MCF 10A (cell line): ENCODE data around the gene FEZF2. TPM values are rescaled to one million over a fixed set of nuclear protein-coding genes. Genes with fewer than 3 reads are reported as not detected.

ENCODE experiments used
- BruUV-seq: library from RNA; stranded (reverse); fragments of 400-500 nt; replicated peaks from 2 replicates; lab custom pipeline; 2021; lab: Mats Ljungman, UMichigan
- CTCF ChIA-PET: fragments of 300-600 bp; sonication (Branson Sonifier 250); formaldehyde crosslinking; extraction: SDS; loops from one replicate; lab custom pipeline; 2021; ENCODE audit warnings: antibody characterized with exemption, inconsistent platforms; lab: Yijun Ruan, JAX
- POLR2A ChIA-PET: fragments of 300-600, 350-650 bp; sonication (Branson Sonifier 250); formaldehyde crosslinking; extraction: SDS; loops from one replicate; lab custom pipeline; 2020; ENCODE audit warnings: antibody characterized with exemption, inconsistent platforms; lab: Yijun Ruan, JAX
- DNase-seq: peaks from one replicate; pipeline ENCODE4 v3.0.0-alpha.2; 2018; ENCODE audit not compliant: unreplicated experiment
- H3K27ac Mint-ChIP-seq: one replicate; pipeline ENCODE4 v1.8.0; 2022; ENCODE audit warnings: mild to moderate bottlenecking, low read depth, mixed read lengths; ENCODE audit not compliant: unreplicated experiment
- H3K27me3 Mint-ChIP-seq: one replicate; pipeline ENCODE4 v1.8.0; 2022; ENCODE audit warnings: mixed read lengths; ENCODE audit not compliant: insufficient read depth, unreplicated experiment
- H3K36me3 Mint-ChIP-seq: one replicate; pipeline ENCODE4 v1.8.0; 2022; ENCODE audit warnings: mild to moderate bottlenecking, moderate library complexity, mixed read lengths; ENCODE audit not compliant: insufficient read depth, unreplicated experiment
- H3K4me1 Mint-ChIP-seq: one replicate; pipeline ENCODE4 v1.8.0; 2022; ENCODE audit warnings: mixed read lengths; ENCODE audit not compliant: insufficient read depth, unreplicated experiment
- H3K4me3 Mint-ChIP-seq: one replicate; pipeline ENCODE4 v1.8.0; 2022; ENCODE audit warnings: mild to moderate bottlenecking, moderate library complexity, mixed read lengths; ENCODE audit not compliant: unreplicated experiment
- H3K9me3 Mint-ChIP-seq: one replicate; pipeline ENCODE4 v1.8.0; 2022; ENCODE audit warnings: mixed read lengths; ENCODE audit not compliant: unreplicated experiment
- CTCF ChIP-seq: fragments of 200-600 bp; IDR thresholded peaks from one replicate; pipeline ENCODE4 v1.8.0; 2022; ENCODE audit warnings: antibody characterized with exemption, mild to moderate bottlenecking; ENCODE audit not compliant: unreplicated experiment
- intact Hi-C: fragments of 100-400 bp; cut with micrococcal nuclease; formaldehyde crosslinking; loops from 2 replicates; pipeline ENCODE4 v1.14.1; 2022
- total RNA-seq: library from RNA; stranded (reverse); gene quantifications from 2 replicates; pipeline ENCODE4 v1.2.3, GENCODE V29; 2022

FEZF2 gene
- total RNA-seq, 1 experiment from 2014 or later = not detected

GRCh38 chr3:62374341-62375218, 1.2 kb upstream of the FEZF2 start:
- Mint-ChIP-seq H3K36me3 (no peaks in the 10 kb centered on the region), H3K9me3 (no peaks in the 10 kb centered on the region), H3K27me3 (peaks cover 97% of the 10 kb centered on the region), H3K4me3 (peak overlapping the region; percentile 13), H3K27ac (no peak overlapping the region), H3K4me1 (no peaks in the 10 kb centered on the region)
- no peak for DNase-seq
- intact Hi-C loops = no loop called here
- ChIA-PET CTCF (interaction anchor here (0.5 kb wide), 1 partner anchor 959 kb away, joined by 3 read pairs; no protein-coding TSS in a partner anchor), POLR2A (no interaction called here)
- no peak for TF ChIP-seq CTCF
- no TSS peak for BruUV-seq

GRCh38 chr3:62373714-62374333, 474 bp upstream of the FEZF2 start:
- DNase-seq = no peak
- no peaks in the 10 kb centered on the region for H3K4me1 Mint-ChIP-seq
- peak overlapping the region; percentile 13 for H3K4me3 Mint-ChIP-seq
- H3K27ac Mint-ChIP-seq = no peak overlapping the region
- intact Hi-C loops = no loop called here
- H3K27me3 Mint-ChIP-seq = peaks cover 90% of the 10 kb centered on the region
- no TSS peak for BruUV-seq
- TF ChIP-seq CTCF = no peak
- CTCF ChIA-PET = interaction anchor here (0.5 to 0.7 kb wide), 2 partner anchors 263 to 959 kb away, joined by 3 read pairs; no protein-coding TSS in a partner anchor
- H3K36me3 Mint-ChIP-seq = no peaks in the 10 kb centered on the region
- POLR2A ChIA-PET = interaction anchor here (0.7 kb wide), 1 partner anchor 8 kb away, joined by 3 read pairs; no protein-coding TSS in a partner anchor
- no peaks in the 10 kb centered on the region for H3K9me3 Mint-ChIP-seq

GRCh38 chr3:62372621-62373041, 719 bp downstream of the FEZF2 start:
- Mint-ChIP-seq H3K4me1 (no peaks in the 10 kb centered on the region), H3K27ac (no peak overlapping the region), H3K9me3 (no peaks in the 10 kb centered on the region), H3K36me3 (no peaks in the 10 kb centered on the region), H3K4me3 (no peak overlapping the region), H3K27me3 (peaks cover 88% of the 10 kb centered on the region)
- ChIA-PET CTCF (no interaction called here), POLR2A (no interaction called here)
- intact Hi-C loops = no loop called here
- BruUV-seq = no TSS peak
- TF ChIP-seq CTCF = no peak
- no peak for DNase-seq
